Regular cardiac myocyte (primary cell): ENCODE data around the gene RPL12. TPM values are rescaled to one million over a fixed set of nuclear protein-coding genes. Genes with fewer than 3 reads are reported as not detected.

Experiments
- total RNA-seq: library from RNA; depleted of rRNA; stranded (reverse); fragments of >200 nt; gene quantifications from 2 replicates; pipeline ENCODE4 v1.2.3, GENCODE V29; 2014

RPL12 gene
- total RNA-seq: 1,132 and 1,340 TPM in 2 replicates

GRCh38 chr9:127450830-127451607, at the start of gene RPL12, which contains the start of gene LRSAM1:
TSS of gene RPL12 (minus strand) at chr9:127451406. CDS start at chr9:127451317, 89 bp downstream.
TSS of gene LRSAM1 (plus strand) at chr9:127451510. CDS start at chr9:127454528, 3,018 bp downstream.

DNA sequence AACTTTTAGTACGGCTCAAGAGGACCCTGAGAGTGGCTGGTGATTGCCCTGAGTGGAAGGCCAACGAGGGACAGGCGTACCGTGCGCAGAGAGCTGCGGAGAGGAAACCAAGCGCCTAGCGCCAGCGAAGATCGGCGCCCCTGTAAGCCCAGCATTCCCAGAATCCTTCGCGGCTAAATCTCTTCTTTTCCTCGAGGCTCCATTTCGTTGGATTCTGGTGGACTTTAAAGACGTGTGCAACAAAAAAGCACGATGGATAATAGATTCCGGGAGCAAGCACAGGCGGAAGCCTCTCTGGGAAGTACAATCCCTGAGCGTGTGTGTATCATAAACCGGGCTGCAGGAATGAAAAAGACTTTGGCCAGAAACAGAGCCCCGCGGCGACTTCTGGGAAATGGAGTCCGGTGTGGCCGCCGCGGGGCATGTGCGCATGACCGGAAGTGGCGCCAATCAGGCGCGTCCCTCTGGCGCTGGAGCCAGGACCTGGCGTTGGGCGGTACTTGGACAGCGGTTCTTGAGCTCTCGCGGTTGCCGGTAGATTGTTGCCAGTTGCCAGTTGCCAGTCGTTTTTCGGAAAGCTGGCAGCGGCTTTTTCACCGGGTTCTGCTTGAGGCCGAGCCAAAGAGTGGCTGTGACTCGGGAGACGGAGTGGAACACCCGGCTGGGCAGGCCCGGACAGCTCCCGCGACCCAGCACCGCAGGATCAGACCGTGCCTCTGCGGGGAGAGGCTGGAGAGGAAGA, 27.1 kb downstream of the RPL12 start, which contains the start of gene ZNF79:
TSS of gene ZNF79 (plus strand) at position 449 of the 742 bp plus-strand sequence. CDS start 406 bp downstream, outside the sequence.

Other genes starting within 250 kb of the RPL12 start
- 1.3 and 8.2 TPM in 2 replicates for gene GARNL3, start 186.6 kb downstream of the RPL12 start, total RNA-seq
- gene SLC2A8, start 54.2 kb downstream of the RPL12 start, total RNA-seq: 5.6 and 7.3 TPM in 2 replicates
- gene ZNF79, start 27.0 kb downstream of the RPL12 start, total RNA-seq: 10.5 and 15.2 TPM in 2 replicates
- gene LRSAM1, start 104 bp upstream of the RPL12 start, total RNA-seq: 9.3 and 11.3 TPM in 2 replicates
- gene STXBP1, start 160.9 kb upstream of the RPL12 start, total RNA-seq: 19.6 and 23.4 TPM in 2 replicates